Lower leg skin (tissue), 4 donors: ENCODE data around the gene POR. TPM values are rescaled to one million over a fixed set of nuclear protein-coding genes. Genes with fewer than 3 reads are reported as not detected.
"Not testable (repeated sequence)": the region's sequence is repeated elsewhere in the genome, so short reads cannot be mapped to it uniquely, and the experiment has no call there.

ENCODE experiments used
- DNase-seq, 2 donors: peaks; one replicate each; pipeline ENCODE4 v3.0.0-alpha.2; 2019; ENCODE audit warnings: low spot score in 2 of 2
- H3K4me3 ChIP-seq: fragments of 200-600 bp; sonication (generic); 2 replicates; pipeline ENCODE4 v1.5.1; 2017; ENCODE audit warnings: mild to moderate bottlenecking, low read depth; ENCODE audit not compliant: poor library complexity, severe bottlenecking
- POLR2A ChIP-seq, 2 donors: fragments of 450-650 bp; IDR thresholded peaks; one replicate each; pipeline ENCODE4 v1.6.1; 2016 to 2017; ENCODE audit warnings: antibody characterized with exemption in 2 of 2, mild to moderate bottlenecking in 1 of 2, moderate library complexity in 1 of 2
- WGBS, 2 donors: methylation state at CpG; one replicate each; pipeline ENCODE4 v1.1.5; 2018; 5-methylcytosine and 5-hydroxymethylcytosine counted together
- intact Hi-C: fragments of 100-400 bp; cut with DNase I; formaldehyde crosslinking; loops from one replicate; pipeline ENCODE4 v1.15.0; 2023; ENCODE audit warnings: low total_unique reads
- total RNA-seq, 4 donors: library from RNA; depleted of rRNA; stranded (reverse); fragments of >200 nt; gene quantifications; one replicate each; pipeline ENCODE4 v1.1.0, GENCODE V29; 2016
- TF ChIP-seq, protein P1 (sequence below), 3 donors: fragments of 450-650 bp; IDR thresholded peaks; one replicate each; pipeline ENCODE4 v1.5.1; 2016; ENCODE audit warnings: antibody characterized with exemption in 3 of 3, mild to moderate bottlenecking in 3 of 3, moderate library complexity in 2 of 3

POR gene
- total RNA-seq, 4 donors from 2014 or later: 77.4 to 129 (median 97.0) TPM

DNA sequence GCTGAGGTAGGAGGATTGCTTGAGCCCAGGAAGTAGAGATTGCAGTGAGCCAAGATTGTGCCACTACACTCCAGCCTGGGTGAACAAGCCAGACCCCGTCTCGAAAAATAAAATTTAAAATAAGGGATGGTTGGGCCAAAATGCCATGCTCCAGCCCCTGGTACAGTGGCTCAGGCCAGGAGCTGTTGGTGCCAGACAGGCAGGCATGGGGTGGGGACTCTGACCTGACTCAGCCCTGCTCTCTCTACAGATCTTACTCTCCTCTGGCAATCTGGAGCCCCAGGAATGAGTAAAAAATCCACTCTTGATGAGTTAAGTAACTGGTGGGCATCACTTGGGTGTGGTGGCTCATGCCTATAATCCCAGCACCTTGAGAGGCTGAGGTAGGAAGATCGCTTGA is 87.9 kb downstream of the POR start:
- intact Hi-C loops: no loop called here
- 95 to 99% methylated on average over 3 of the region's 3 CpGs for WGBS, 2 donors
- no peak for TF ChIP-seq POLR2A (IDR thresholded peaks at IDR 0.05)
- TF ChIP-seq, protein P1, sequence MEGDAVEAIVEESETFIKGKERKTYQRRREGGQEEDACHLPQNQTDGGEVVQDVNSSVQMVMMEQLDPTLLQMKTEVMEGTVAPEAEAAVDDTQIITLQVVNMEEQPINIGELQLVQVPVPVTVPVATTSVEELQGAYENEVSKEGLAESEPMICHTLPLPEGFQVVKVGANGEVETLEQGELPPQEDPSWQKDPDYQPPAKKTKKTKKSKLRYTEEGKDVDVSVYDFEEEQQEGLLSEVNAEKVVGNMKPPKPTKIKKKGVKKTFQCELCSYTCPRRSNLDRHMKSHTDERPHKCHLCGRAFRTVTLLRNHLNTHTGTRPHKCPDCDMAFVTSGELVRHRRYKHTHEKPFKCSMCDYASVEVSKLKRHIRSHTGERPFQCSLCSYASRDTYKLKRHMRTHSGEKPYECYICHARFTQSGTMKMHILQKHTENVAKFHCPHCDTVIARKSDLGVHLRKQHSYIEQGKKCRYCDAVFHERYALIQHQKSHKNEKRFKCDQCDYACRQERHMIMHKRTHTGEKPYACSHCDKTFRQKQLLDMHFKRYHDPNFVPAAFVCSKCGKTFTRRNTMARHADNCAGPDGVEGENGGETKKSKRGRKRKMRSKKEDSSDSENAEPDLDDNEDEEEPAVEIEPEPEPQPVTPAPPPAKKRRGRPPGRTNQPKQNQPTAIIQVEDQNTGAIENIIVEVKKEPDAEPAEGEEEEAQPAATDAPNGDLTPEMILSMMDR (IDR thresholded peaks at IDR 0.05): no peak

DNA sequence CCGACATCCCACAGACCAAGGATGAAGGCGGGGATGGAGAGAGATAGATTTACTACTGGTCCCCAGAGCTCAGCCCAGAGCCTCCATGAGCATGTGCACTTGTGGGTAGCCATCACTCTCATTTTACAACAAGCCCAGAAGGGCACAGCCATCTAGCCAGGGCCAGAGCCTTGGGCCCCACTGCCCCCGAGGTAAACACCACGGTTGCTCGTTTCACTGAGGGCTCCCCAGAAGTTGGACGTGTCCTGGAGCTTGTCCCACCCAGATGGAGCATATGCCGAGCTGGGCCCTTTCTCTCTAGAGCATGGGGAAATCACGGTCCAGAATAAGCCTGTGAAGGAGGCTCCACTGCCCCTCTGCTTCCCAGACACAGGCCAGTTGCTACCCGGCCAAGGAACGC is 88.4 kb downstream of the POR start:
- no peak for TF ChIP-seq POLR2A (IDR thresholded peaks at IDR 0.05)
- TF ChIP-seq, protein P1 (IDR thresholded peaks at IDR 0.05): no peak
- no peak for DNase-seq
- intact Hi-C loops: no loop called here
- WGBS, 2 donors: 95 to 98% methylated on average over 10 of the region's 10 CpGs
- H3K4me3 ChIP-seq: no peak overlapping the region

More for the DNA sequence above, 87.9 kb downstream of the POR start:
- no peak for DNase-seq
- no peak overlapping the region for H3K4me3 ChIP-seq

DNA sequence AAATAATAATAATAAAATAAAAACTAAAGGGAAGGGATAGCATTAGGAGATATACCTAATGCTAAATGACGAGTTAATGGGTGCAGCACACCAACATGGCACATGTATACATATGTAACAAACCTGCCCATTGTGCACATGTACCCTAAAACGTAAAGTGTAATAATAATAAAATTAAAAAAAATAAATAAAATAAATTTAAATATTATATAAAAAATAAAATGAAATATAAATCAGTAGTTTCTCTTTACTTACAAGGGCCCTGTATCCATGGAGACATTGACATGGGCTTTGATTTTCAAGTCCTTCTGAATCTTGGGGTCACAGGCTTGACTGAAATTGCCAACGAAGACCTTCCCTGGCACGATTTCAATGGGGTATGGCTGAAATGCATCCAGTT is 90.0 kb downstream of the POR start:
- 95 to 96% methylated on average over 4 of the region's 4 CpGs for WGBS, 2 donors
- intact Hi-C loops, H3K4me3 ChIP-seq, DNase-seq: not testable (repeated sequence)

DNA sequence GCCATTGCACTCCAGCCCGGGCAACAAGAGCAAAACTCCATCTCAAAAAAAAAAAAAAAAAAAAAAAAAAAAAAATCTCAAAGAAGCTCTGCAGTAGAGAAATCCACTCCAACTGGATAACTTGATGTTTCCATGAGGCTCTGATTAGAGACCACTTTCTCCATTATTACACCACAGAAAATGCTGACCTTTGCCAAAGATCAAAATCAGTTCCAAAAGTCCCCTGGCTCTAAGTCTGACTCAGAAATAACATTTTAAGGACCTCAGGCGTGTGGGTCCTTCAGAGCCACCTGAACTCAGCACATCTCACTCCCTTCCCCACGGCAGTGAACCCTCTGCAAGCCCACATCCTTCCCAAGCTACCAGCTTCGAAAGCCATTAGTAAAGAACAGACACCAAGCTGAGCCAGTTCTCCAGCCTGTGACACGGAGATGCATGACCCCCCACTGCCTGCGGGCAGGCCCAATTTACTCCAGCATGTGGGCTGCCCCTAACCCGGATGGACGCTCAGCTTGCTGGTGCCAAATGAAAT is 93.3 kb downstream of the POR start:
- intact Hi-C loops: no loop called here
- TF ChIP-seq, protein P1 (IDR thresholded peaks at IDR 0.05): no peak
- no peak for TF ChIP-seq POLR2A (IDR thresholded peaks at IDR 0.05)
- H3K4me3 ChIP-seq: no peak overlapping the region
- 65 to 75% methylated on average over 8 of the region's 8 CpGs for WGBS, 2 donors
- no peak for DNase-seq

DNA sequence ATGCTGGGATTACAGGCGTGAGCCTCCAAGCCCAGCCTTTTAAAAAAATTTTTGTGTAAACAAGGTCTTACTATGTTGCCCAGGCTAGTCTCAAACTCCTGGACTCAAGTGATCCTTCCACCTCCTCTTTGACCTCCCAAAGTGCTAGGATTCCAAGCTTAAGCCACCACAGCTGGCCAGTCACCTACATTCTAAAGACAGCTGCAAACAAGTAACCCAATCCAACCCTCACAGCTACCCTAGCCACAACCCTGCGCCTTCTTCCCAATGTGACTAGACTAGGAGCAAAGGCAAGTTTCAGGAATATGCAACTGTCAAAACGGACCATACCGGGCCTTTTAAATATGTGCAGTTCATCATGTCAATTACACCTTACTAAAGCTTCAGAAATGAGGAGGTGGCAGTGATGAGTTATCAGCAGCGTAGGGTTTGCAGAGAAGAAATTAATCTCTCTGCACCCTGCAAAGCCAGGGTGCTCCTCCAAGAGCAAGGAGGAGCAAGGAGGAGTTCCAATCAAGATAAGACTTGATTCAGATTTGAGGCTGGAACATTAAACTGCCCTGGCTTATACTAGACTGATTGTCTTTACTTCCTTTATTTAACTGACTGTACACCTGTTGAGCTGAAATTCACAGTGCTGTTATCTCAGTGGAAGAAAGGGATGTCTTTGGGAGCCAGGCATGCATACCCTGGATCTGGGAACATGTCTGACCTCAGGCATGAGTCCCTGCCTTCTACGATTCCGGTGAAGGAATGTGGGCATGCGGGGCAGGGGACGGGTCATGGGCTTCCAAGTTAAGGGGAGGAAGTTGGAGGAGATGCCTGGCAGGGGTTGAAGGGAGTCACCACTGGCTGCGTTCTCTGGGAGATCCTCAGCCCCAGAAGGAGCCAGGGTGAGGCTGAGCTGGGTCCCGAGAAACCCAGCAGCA is 95.0 kb downstream of the POR start:
- WGBS, 2 donors: 63 to 70% methylated on average over 11 of the region's 11 CpGs
- TF ChIP-seq, protein P1 (IDR thresholded peaks at IDR 0.05): no peak
- no peak for TF ChIP-seq POLR2A (IDR thresholded peaks at IDR 0.05)

DNA sequence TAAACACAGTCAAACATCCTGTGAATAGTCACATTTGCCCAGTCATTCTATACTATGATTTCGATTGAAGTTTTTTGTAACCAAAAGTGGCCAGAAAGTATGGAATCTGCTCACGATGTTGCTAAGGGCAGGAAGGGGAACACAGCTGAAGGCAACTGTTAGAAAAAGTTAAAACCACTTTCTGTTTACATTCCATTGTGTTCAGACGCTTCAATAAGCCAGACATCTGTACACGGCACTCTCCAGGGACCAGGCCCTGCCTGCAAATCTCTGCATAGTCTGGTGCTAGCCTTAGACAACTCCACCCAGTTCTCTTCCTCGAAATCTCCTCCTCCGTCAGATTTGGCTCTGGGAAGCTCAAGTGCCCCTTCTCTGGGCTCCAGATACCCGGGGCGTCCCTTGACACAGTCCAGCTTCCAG is 96.5 kb downstream of the POR start:
- TF ChIP-seq, protein P1 (IDR thresholded peaks at IDR 0.05): no peak
- no peak for TF ChIP-seq POLR2A (IDR thresholded peaks at IDR 0.05)
- no peak for DNase-seq
- 51 to 60% methylated on average over 8 of the region's 8 CpGs for WGBS, 2 donors
- intact Hi-C loops: no loop called here
- H3K4me3 ChIP-seq: no peak overlapping the region

More for the DNA sequence above, 95.0 kb downstream of the POR start:
- intact Hi-C loops: no loop called here
- DNase-seq: no peak
- H3K4me3 ChIP-seq: no peak overlapping the region
